ENCODE measurements around the gene ANKMY2. TPM values are rescaled to one million over a fixed set of nuclear protein-coding genes. Genes with fewer than 3 reads are reported as not detected.

Gene ANKMY2
- total RNA-seq, 1 donor from 2014 or later: 5.5 TPM

GRCh38 chr7:16638282-16639280, 7.0 kb downstream of the ANKMY2 start:
- Histone ChIP-seq H3K36me3 (ENCODE audit: control insufficient read depth, insufficient read depth, low read length) (peaks cover 2% of the 10 kb centered on the region), H3K4me3 (ENCODE audit: low read depth, low read length) (no peak overlapping the region), H3K27me3 (ENCODE audit: control insufficient read depth, insufficient read depth, low read length) (no peaks in the 10 kb centered on the region)
- no peak for FAIRE-seq
- TF ChIP-seq CTCF (IDR thresholded peaks at IDR 0.05; ENCODE audit: insufficient read depth, low read length, severe bottlenecking): no peak
- DNase-seq (ENCODE audit: low read depth): no peak

- Histone ChIP-seq H3K4me3 (ENCODE audit: low read depth, low read length) (no peak overlapping the region), H3K27me3 (ENCODE audit: control insufficient read depth, insufficient read depth, low read length) (no peaks in the 10 kb centered on the region), H3K36me3 (ENCODE audit: control insufficient read depth, insufficient read depth, low read length) (peaks cover 2% of the 10 kb centered on the region)
- DNase-seq (ENCODE audit: low read depth): no peak
- TF ChIP-seq CTCF (IDR thresholded peaks at IDR 0.05; ENCODE audit: insufficient read depth, low read length, severe bottlenecking): no peak
- no peak for FAIRE-seq
Measured at GRCh38 chr7:16637379-16637778, 8.2 kb downstream of the ANKMY2 start.

- H3K27me3 ChIP-seq (ENCODE audit: control insufficient read depth, insufficient read depth, low read length): no peaks in the 10 kb centered on the region
- no peak for DNase-seq (ENCODE audit: low read depth)
- peaks cover 2% of the 10 kb centered on the region for H3K36me3 ChIP-seq (ENCODE audit: control insufficient read depth, insufficient read depth, low read length)
- no peak overlapping the region for H3K4me3 ChIP-seq (ENCODE audit: low read depth, low read length)
- no peak for FAIRE-seq
- no peak for TF ChIP-seq CTCF (IDR thresholded peaks at IDR 0.05; ENCODE audit: insufficient read depth, low read length, severe bottlenecking)
Measured at GRCh38 chr7:16636555-16637101, 8.9 kb downstream of the ANKMY2 start.

- no peak overlapping the region for H3K4me3 ChIP-seq (ENCODE audit: low read depth, low read length)
- H3K27me3 ChIP-seq (ENCODE audit: control insufficient read depth, insufficient read depth, low read length): no peaks in the 10 kb centered on the region
- DNase-seq (ENCODE audit: low read depth) (no peak), FAIRE-seq (no peak)
- H3K36me3 ChIP-seq (ENCODE audit: control insufficient read depth, insufficient read depth, low read length): peaks cover 2% of the 10 kb centered on the region
- no peak for TF ChIP-seq CTCF (IDR thresholded peaks at IDR 0.05; ENCODE audit: insufficient read depth, low read length, severe bottlenecking)
Measured at GRCh38 chr7:16634271-16634738, 11.2 kb downstream of the ANKMY2 start.

GRCh38 chr7:16630654-16631053, 14.9 kb downstream of the ANKMY2 start:
- Histone ChIP-seq H3K27me3 (ENCODE audit: control insufficient read depth, insufficient read depth, low read length) (no peaks in the 10 kb centered on the region), H3K4me3 (ENCODE audit: low read depth, low read length) (no peak overlapping the region), H3K36me3 (ENCODE audit: control insufficient read depth, insufficient read depth, low read length) (peaks cover 1% of the 10 kb centered on the region)
- FAIRE-seq (peak; percentile 55), DNase-seq (ENCODE audit: low read depth) (no peak)
- TF ChIP-seq CTCF (IDR thresholded peaks at IDR 0.05; ENCODE audit: insufficient read depth, low read length, severe bottlenecking): no peak
